OCI-LY7 (cell line): ENCODE results near the gene BTD. TPM values are rescaled to one million over a fixed set of nuclear protein-coding genes. Genes with fewer than 3 reads are reported as not detected.

ENCODE experiments used
- BruUV-seq: library from RNA; stranded (reverse); fragments of 400-500 nt; replicated peaks from 2 replicates; lab custom pipeline; 2021; lab: Mats Ljungman, UMichigan
- CTCF ChIA-PET: fragments of 300-600 bp; sonication (Branson Sonifier 250); formaldehyde crosslinking; loops from one replicate; lab custom pipeline; 2022; ENCODE audit warnings: antibody characterized with exemption; ENCODE audit not compliant: unreplicated experiment; lab: Charles Lee
- POLR2A ChIA-PET: fragments of 300-600 bp; sonication (Branson Sonifier 250); formaldehyde crosslinking; loops from one replicate; lab custom pipeline; 2022; ENCODE audit warnings: antibody characterized with exemption; lab: Charles Lee
- DNase-seq: peaks from one replicate; pipeline ENCODE4 v3.0.0-alpha.2; 2015; ENCODE audit warnings: low spot score
- H2AFZ ChIP-seq: fragments of 200-600 bp; sonication (generic), shearing (Covaris generic); 2 replicates; pipeline ENCODE4 v1.6.1; 2014; ENCODE audit warnings: mild to moderate bottlenecking, antibody characterized with exemption, low read length, moderate library complexity
- H3K27ac ChIP-seq: fragments of 200-600 bp; sonication (generic); 2 replicates; pipeline ENCODE4 v1.5.1; 2014; ENCODE audit warnings: mixed run types, low read depth, mild to moderate bottlenecking, moderate library complexity, low read length, inconsistent platforms; ENCODE audit not compliant: poor library complexity, severe bottlenecking
- H3K36me3 ChIP-seq: fragments of 200-600 bp; sonication (generic); 2 replicates; pipeline ENCODE4 v1.6.1; 2014; ENCODE audit warnings: mild to moderate bottlenecking, antibody characterized with exemption, low read length, moderate library complexity, mixed read lengths; ENCODE audit not compliant: insufficient read depth
- H3K4me1 ChIP-seq: fragments of 200-600 bp; sonication (generic); 2 replicates; pipeline ENCODE4 v1.5.1; 2014; ENCODE audit warnings: mild to moderate bottlenecking, low read length; ENCODE audit not compliant: insufficient read depth, poor library complexity, severe bottlenecking
- H3K4me2 ChIP-seq: fragments of 200-600 bp; sonication (generic); 2 replicates; pipeline ENCODE4 v1.6.1; 2014; ENCODE audit warnings: mild to moderate bottlenecking, low read length
- H3K4me3 ChIP-seq: fragments of 200-600 bp; sonication (generic); 2 replicates; pipeline ENCODE4 v1.5.1; 2014; ENCODE audit warnings: mild to moderate bottlenecking, low read depth, low read length; ENCODE audit not compliant: poor library complexity, severe bottlenecking
- H3K79me2 ChIP-seq: fragments of 200-600 bp; sonication (generic); 2 replicates; pipeline ENCODE4 v1.6.1; 2016; ENCODE audit warnings: low read depth, mild to moderate bottlenecking, low read length, moderate library complexity, mixed read lengths; ENCODE audit not compliant: insufficient read depth
- H3K9me2 ChIP-seq: fragments of 200-600 bp; sonication (generic); 2 replicates; pipeline ENCODE4 v1.6.1; 2016; ENCODE audit warnings: mild to moderate bottlenecking, low read length, mixed read lengths; ENCODE audit not compliant: insufficient read depth
- H3K9me3 ChIP-seq: fragments of 200-600 bp; sonication (generic); 2 replicates; pipeline ENCODE4 v1.6.1; 2014; ENCODE audit warnings: mild to moderate bottlenecking, mixed run types, low read length, mixed read lengths
- H4K20me1 ChIP-seq: fragments of 200-600 bp; sonication (generic); 2 replicates; pipeline ENCODE4 v1.6.1; 2014; ENCODE audit warnings: mild to moderate bottlenecking, antibody characterized with exemption, low read length, moderate library complexity, mixed read lengths; ENCODE audit not compliant: insufficient read depth
- EZH2phosphoT487 ChIP-seq: fragments of 200-600 bp; sonication (generic); IDR thresholded peaks from 2 replicates; pipeline ENCODE4 v1.6.1; 2018; ENCODE audit warnings: low read depth, borderline replicate concordance, mild to moderate bottlenecking, mixed run types, antibody characterized with exemption, low read length, moderate library complexity, mixed read lengths
- intact Hi-C: fragments of 100-400 bp; cut with micrococcal nuclease; formaldehyde crosslinking; loops from one replicate; pipeline ENCODE4 v1.10.0; 2022; ENCODE audit not compliant: unreplicated experiment
- total RNA-seq, 2 experiments: library from RNA; depleted of rRNA in 1 of 2; stranded (reverse); fragments of >200 nt in 1 of 2; shearing (Covaris generic) in 1 of 2; gene quantifications; 2 replicates each; pipeline ENCODE4 v1.2.3, GENCODE V29; 2014 to 2022
- TF ChIP-seq, protein P1 (sequence below): fragments of 200-600 bp; sonication (generic); conservative IDR thresholded peaks from 2 replicates; pipeline ENCODE4 v1.5.1; 2014; ENCODE audit warnings: mild to moderate bottlenecking, antibody characterized with exemption, low read length, moderate library complexity, mixed read lengths

BTD gene
- total RNA-seq, 2 experiments from 2014 or later = 4.2 to 6.0 TPM

DNA sequence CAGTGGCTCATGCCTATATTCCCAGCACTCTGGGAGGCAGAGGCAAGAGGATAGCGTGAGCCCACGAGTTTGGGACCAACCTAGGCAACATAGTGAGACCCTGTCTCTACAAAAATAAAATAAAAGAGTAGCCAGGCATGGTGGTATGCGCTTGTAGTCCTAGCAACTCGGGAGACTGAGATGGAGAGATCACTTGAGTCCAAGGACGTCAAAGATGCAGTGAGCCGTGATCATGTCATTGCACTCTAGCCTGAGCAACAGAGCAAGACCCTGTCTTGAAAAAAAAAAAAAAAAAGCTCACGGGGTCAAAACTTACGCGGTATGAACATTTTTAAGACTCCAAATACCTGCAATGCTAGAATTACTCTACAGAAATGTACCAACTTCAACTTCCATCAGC is 43.0 kb upstream of the BTD start:
- H3K4me2 ChIP-seq = no peak overlapping the region
- H4K20me1 ChIP-seq = no peaks in the 10 kb centered on the region
- no peaks in the 10 kb centered on the region for H3K79me2 ChIP-seq
- H3K9me3 ChIP-seq = no peaks in the 10 kb centered on the region
- BruUV-seq = no TSS peak
- DNase-seq = no peak
- peaks cover 17% of the 10 kb centered on the region for H3K4me1 ChIP-seq
- H3K27ac ChIP-seq = no peak overlapping the region
- H3K4me3 ChIP-seq = no peak overlapping the region
- ChIA-PET POLR2A (no interaction called here), CTCF (interaction anchor here (0.5 to 0.6 kb wide), 3 partner anchors 12 to 253 kb away, joined by 3 to 4 read pairs (median 3); no protein-coding TSS in a partner anchor)
- no peak overlapping the region for H2AFZ ChIP-seq
- peaks cover 35% of the 10 kb centered on the region for H3K36me3 ChIP-seq
- TF ChIP-seq EZH2phosphoT487 = no peak
- TF ChIP-seq, protein P1, sequence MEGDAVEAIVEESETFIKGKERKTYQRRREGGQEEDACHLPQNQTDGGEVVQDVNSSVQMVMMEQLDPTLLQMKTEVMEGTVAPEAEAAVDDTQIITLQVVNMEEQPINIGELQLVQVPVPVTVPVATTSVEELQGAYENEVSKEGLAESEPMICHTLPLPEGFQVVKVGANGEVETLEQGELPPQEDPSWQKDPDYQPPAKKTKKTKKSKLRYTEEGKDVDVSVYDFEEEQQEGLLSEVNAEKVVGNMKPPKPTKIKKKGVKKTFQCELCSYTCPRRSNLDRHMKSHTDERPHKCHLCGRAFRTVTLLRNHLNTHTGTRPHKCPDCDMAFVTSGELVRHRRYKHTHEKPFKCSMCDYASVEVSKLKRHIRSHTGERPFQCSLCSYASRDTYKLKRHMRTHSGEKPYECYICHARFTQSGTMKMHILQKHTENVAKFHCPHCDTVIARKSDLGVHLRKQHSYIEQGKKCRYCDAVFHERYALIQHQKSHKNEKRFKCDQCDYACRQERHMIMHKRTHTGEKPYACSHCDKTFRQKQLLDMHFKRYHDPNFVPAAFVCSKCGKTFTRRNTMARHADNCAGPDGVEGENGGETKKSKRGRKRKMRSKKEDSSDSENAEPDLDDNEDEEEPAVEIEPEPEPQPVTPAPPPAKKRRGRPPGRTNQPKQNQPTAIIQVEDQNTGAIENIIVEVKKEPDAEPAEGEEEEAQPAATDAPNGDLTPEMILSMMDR = no peak
- intact Hi-C loops = loop anchor here (5.0 kb wide), 1 partner anchor 151 kb away; no protein-coding TSS in a partner anchor
- no peaks in the 10 kb centered on the region for H3K9me2 ChIP-seq

DNA sequence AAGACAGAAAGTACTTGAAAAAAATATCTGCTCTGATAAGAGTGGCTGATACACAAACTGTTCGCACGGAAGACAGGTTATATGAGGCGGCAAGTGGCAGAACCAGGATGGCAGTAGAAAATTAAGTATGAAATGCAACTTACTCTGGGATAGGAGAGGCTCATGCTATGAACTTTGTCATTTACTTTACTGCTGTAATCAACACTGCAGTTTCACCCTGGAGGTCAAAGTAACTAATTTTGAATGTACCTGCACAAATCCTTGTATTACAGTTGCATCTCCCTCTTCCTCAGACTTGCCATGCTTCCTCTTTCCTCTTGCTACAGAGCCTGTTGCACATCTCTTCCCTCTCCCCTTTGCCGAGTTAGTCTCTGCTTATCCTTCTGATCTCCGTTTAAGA is 39.0 kb upstream of the BTD start:
- Histone ChIP-seq H3K4me2 (no peak overlapping the region), H2AFZ (no peak overlapping the region), H3K79me2 (no peaks in the 10 kb centered on the region), H4K20me1 (no peaks in the 10 kb centered on the region), H3K9me2 (no peaks in the 10 kb centered on the region), H3K36me3 (peaks cover 70% of the 10 kb centered on the region), H3K27ac (no peak overlapping the region), H3K9me3 (no peaks in the 10 kb centered on the region), H3K4me1 (peaks cover 3% of the 10 kb centered on the region), H3K4me3 (no peak overlapping the region)
- no peak for DNase-seq
- ChIA-PET CTCF (interaction anchor here (0.9 kb wide), 1 partner anchor 12 kb away, joined by 3 read pairs; no protein-coding TSS in a partner anchor), POLR2A (no interaction called here)
- no peak for TF ChIP-seq EZH2phosphoT487
- TF ChIP-seq, protein P1 = no peak
- no TSS peak for BruUV-seq
- intact Hi-C loops = no loop called here

DNA sequence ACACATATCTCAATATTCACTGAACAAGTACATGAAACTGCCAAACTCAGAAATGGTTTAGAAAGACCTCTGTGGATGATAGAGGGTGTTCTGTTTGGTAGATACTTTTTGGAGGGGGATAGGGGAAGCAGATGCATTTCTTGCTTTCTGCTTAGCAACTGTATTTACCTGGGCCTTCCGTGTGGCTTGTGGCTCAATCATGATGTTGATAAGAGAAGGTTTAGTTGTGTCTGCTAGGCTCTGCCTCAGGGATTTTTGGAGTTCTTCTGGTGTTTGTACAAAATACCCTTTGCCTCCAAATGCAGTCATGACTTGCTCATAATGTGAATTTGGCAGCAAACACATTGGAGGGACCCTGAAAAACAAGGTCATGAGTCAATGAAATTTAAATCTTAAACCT is 38.4 kb upstream of the BTD start:
- Histone ChIP-seq H2AFZ (no peak overlapping the region), H3K36me3 (peaks cover 76% of the 10 kb centered on the region), H3K27ac (no peak overlapping the region), H4K20me1 (no peaks in the 10 kb centered on the region), H3K4me3 (no peak overlapping the region), H3K4me2 (no peak overlapping the region), H3K9me2 (no peaks in the 10 kb centered on the region), H3K9me3 (no peaks in the 10 kb centered on the region), H3K79me2 (no peaks in the 10 kb centered on the region), H3K4me1 (no peaks in the 10 kb centered on the region)
- ChIA-PET CTCF (interaction anchor here (0.9 kb wide), 1 partner anchor 11 kb away, joined by 3 read pairs; no protein-coding TSS in a partner anchor), POLR2A (no interaction called here)
- no TSS peak for BruUV-seq
- no peak for DNase-seq
- intact Hi-C loops = no loop called here
- no peak for TF ChIP-seq EZH2phosphoT487
- TF ChIP-seq, protein P1 = no peak
